Activated naive CD4-positive, alpha-beta T cell treated with anti-CD3 and anti-CD28 coated beads, Interleukin-2, amount 50 U/mL, for 16 hours (primary cell): Measurements from ENCODE around the gene VWCE.
"Not testable (repeated sequence)": the region's sequence is repeated elsewhere in the genome, so short reads cannot be mapped to it uniquely, and the experiment has no call there.

Experiments used
- DNase-seq: peaks from one replicate; pipeline ENCODE4 v3.0.0-alpha.2; 2020

Gene VWCE

DNA sequence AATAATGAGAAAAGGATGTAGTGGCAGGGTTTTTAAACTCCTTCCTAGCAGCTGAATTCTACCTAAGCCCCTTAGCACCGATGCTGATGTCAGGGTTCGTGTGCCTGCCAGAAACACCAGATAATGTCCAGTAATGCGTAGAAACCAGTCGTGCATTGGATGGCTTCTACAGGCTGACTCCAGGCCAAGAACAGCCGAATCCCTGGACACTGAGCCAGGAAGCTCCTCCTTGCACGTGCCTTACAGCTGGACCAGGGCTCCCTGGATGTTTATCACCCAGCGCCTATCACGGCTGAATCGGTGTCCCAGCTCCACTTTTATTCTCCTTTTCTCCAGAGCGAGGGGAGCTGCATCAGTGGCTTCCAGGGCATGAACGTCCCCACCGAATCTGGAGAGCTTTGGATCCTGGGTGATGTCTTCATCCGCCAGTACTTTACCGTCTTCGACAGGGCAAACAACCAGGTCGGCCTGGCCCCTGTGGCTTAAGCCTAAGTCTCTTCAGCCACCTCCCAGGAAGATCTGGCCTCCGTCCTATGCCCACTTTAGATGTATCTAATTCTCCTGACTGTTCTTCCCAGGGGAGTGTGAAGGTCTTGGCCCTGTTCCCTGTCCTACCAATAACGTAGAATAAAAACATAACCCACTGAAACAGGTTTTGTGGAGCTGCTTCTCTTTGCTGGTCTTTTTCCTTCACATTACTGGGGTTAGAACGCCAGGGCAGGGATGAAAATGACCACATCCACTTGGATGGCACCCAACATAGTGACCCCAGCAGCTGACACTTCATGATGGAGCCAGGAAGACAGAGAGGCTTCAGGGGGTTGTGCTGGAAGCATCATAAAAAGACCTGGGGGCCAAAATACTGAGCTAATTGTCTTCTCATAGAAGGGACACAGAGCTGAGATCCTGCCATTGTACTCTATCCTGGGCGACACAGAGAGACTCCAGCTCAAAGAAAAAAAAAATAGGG, 44.0 kb downstream of the VWCE start:
- not testable (repeated sequence) for DNase-seq

DNA sequence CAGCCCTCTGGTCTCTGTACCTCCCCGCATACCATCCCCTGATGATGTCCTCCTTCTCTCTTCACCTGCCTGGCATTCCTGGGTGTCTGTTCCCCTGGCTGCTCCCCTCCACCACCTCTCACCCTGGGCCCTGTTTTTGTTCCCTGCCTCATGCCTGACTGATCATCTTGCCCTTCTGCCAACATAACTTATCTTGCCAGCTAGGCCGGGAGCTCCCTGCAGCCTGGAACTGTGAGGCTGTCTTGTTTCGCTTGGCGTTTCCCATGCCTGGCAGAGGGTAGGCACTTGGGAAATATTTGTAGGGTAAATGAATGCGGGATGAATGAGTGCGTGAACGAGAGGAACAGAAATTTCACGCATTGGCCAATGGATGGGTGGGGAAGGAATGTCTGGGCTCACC, 45.9 kb downstream of the VWCE start:
- DNase-seq = not testable (repeated sequence)

DNA sequence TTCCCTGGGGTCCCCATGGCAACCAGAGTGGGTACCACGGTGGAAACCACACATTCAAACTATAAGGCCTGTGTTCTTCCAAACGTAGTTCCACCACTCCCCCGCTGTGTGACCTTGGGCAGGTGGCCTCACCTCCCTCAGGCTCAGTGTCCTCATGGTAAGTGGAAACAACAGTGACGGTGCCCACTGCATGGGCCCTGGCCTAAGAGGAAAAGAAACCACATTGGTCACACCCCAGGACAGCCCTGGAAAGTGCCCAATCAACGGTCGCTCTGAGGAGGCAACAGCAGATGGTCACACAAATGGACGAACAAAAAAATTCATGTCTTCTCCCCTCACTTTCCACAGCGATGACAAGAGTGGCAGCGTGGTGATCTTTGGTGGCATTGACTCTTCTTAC, 47.0 kb downstream of the VWCE start:
- DNase-seq = not testable (repeated sequence)

- DNase-seq = not testable (repeated sequence)
Measured at GRCh38 chr11:61245284-61245964, 49.7 kb downstream of the VWCE start.

DNA sequence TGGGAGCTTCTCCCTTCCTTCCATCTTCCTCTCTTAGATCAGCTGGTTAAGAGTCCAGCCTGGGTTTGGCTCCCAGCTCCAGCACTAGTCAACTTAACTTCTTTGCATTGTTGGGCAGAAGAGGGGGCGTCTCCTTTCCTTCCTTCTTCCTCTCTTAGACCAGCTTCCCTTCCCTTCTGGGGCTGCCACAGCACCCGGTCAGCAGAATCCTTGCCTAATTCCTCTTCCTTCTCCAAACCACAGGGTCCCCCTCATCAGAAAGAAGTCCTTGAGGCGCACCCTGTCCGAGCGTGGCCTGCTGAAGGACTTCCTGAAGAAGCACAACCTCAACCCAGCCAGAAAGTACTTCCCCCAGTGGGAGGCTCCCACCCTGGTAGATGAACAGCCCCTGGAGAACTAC, 53.6 kb downstream of the VWCE start:
- not testable (repeated sequence) for DNase-seq

DNA sequence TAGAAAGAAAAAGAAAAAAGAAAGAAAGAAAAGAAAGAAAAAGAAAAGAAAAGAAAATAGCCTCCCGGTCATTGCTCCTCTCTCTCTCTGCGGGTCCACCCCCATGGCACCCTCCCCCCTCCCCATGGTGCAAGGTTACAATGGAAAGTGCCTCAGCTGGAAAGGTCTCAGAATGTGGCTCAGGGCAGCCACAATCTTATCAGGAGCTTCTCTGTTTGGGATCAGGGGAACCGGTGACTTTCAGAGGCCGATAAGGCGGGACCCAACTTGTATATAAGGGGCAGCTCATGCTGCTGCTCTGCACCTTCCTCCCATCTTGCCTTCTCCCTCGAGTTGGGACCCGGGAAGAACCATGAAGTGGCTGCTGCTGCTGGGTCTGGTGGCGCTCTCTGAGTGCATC, 54.2 kb downstream of the VWCE start, which contains the start of gene PGA5:
PGA5 (plus strand) TSS at position 301 of the 400 bp plus-strand sequence; CDS start at position 353, 52 bp downstream.
- not testable (repeated sequence) for DNase-seq

DNA sequence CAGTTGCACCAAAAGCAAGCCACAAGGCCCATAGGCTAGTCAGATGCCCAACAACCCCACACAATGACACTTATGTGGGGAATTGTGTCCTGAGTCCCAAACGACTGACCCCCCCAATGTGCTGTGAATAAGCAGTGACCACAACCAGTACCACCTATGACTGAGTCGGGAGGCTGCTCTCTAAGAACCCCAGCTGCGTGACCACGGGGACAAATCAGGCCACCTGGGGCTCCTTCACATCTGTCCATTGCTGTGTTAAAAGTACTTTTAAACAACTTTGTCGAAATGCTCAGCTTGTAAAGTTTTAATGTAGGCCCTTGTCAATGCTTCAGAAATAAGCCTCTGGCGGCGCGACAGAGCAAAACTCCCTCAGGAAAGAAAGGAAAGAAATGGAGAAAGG, 54.8 kb downstream of the VWCE start:
- not testable (repeated sequence) for DNase-seq

GRCh38 chr11:61237130-61237529, 58.0 kb downstream of the VWCE start:
- DNase-seq = not testable (repeated sequence)

DNA sequence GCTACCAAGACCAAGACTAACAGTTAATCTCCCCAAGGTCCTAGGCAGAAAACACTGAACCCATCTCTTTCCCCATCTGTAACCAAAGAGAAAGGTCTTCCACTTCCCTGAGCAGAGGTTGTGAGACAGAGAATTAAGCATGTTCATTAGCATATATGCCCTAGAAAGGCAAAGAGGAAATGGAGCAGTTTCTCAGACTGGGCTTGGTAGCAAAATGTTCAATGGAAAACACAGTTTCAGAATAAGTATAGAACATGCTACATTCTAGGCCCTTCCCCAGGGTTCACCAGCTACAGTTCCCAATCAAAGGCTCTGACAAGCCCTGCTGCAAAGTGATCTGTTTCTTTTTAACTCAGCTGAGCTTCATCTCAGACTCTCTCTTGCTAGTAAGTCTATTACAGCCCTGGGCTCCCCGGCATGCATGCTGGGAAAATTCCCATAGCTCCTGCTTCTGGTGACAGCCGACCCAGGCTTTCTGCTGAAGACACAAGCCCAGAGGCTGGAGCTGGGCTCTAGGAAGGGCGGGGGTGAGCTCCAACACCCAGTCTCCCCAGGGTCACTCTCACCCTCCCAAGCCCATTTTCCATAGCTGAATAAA, 62.5 kb downstream of the VWCE start:
- not testable (repeated sequence) for DNase-seq

DNA sequence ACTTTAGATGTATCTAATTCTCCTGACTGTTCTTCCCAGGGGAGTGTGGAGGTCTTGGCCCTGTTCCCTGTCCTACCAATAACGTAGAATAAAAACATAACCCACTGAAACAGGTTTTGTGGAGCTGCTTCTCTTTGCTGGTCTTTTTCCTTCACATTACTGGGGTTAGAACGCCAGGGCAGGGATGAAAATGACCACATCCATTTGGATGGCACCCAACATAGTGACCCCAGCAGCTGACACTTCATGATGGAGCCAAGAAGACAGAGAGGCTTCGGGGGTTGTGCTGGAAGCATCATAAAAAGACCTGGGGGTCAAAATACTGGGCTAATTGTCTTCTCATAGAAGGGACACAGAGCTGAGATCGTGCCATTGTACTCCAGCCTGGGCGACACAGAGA, 63.5 kb downstream of the VWCE start:
- DNase-seq = not testable (repeated sequence)

GRCh38 chr11:61231033-61231432, 64.1 kb downstream of the VWCE start:
- DNase-seq = not testable (repeated sequence)

GRCh38 chr11:61229458-61229857, 65.7 kb downstream of the VWCE start:
- not testable (repeated sequence) for DNase-seq

DNA sequence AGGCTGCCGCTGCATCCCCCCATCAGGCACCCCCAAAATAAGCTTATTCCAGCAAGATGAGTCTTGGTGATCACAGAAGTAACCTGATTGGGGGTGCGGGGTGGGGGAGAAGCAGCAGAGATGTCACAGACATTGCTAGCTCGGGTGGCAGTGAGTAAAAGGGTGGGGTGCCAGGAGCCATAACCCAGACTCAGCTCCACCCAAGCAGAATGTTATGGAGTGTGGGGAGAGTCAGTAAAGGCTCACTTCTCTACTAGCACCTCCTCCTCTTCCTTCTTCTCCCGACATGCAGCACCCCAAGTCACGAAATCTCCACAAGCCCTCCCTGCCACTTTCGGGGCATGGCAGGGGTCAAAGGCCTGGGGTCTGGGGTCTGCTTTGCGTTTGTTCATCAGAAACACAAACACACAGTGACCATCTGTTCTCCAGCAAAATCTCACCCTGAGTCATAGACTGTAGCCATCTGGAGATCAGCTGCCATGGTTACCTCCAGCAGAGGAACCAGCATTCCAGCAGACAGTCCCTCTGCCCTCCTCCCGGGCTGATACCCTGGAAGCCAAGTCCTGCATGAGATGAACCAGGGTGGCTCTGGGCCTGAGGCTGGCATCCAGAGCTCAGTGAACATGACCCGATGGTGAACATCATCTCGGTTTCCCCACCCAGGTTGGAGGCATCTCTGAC, 68.5 kb downstream of the VWCE start:
- DNase-seq = not testable (repeated sequence)

GRCh38 chr11:61222692-61223091, 72.4 kb downstream of the VWCE start:
- DNase-seq = not testable (repeated sequence)

DNA sequence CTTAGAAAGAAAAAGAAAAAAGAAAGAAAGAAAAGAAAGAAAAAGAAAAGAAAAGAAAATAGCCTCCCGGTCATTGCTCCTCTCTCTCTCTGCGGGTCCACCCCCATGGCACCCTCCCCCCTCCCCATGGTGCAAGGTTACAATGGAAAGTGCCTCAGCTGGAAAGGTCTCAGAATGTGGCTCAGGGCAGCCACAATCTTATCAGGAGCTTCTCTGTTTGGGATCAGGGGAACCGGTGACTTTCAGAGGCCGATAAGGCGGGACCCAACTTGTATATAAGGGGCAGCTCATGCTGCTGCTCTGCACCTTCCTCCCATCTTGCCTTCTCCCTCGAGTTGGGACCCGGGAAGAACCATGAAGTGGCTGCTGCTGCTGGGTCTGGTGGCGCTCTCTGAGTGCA, 73.1 kb downstream of the VWCE start, which contains the start of gene PGA4:
PGA4 (plus strand) TSS at position 301 of the 400 bp plus-strand sequence; CDS start at position 355, 54 bp downstream.
- DNase-seq = not testable (repeated sequence)

- DNase-seq = not testable (repeated sequence)
Measured at GRCh38 chr11:61219016-61219415, 76.1 kb downstream of the VWCE start.

- DNase-seq = not testable (repeated sequence)
Measured at GRCh38 chr11:61218306-61218705, 76.8 kb downstream of the VWCE start.

- DNase-seq = not testable (repeated sequence)
Measured at GRCh38 chr11:61213711-61214324, 81.3 kb downstream of the VWCE start.

GRCh38 chr11:61212202-61212601, 82.9 kb downstream of the VWCE start:
- not testable (repeated sequence) for DNase-seq

DNA sequence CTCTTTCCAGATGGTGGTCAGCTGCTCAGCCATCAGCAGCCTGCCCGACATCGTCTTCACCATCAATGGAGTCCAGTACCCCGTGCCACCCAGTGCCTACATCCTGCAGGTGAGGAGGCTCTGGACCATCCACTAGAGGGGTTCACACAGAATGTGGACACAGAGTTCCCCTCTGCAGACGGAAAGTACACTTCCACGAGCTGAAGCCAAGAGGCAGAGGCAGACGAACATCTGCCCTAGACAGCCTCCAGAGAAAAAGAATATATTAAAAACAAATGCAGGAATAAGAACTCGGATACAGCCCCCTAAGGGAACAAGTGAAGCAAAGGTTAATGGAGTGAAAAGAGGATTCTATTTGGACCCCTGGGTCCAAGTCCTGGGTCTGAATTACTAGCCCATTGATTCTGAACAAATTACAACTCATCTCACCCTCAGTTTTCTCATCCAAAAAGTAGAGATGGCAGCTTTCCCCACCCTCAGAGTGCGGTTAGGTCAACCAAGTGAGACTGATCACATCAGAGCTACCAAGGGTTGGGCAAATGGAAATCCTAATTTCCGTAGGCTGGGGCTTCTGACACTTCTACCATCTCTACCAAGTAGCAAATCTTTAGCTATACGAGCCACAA, 83.7 kb downstream of the VWCE start:
- DNase-seq = not testable (repeated sequence)

DNA sequence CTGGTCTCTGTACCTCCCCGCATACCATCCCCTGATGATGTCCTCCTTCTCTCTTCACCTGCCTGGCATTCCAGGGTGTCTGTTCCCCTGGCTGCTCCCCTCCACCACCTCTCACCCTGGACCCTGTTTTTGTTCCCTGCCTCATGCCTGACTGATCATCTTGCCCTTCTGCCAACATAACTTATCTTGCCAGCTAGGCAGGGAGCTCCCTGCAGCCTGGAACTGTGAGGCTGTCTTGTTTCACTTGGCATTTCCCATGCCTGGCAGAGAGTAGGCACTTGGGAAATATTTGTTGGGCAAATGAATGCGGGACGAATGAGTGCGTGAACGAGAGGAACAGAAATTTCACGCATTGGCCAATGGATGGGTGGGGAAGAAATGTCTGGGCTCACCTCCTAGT, 84.5 kb downstream of the VWCE start:
- DNase-seq = not testable (repeated sequence)
